ENCODE measurements around the gene RPS27L.

GRCh38 chr15:63200464-63201249, 43.4 kb upstream of the RPS27L start:
- TF ChIP-seq, protein P1, sequence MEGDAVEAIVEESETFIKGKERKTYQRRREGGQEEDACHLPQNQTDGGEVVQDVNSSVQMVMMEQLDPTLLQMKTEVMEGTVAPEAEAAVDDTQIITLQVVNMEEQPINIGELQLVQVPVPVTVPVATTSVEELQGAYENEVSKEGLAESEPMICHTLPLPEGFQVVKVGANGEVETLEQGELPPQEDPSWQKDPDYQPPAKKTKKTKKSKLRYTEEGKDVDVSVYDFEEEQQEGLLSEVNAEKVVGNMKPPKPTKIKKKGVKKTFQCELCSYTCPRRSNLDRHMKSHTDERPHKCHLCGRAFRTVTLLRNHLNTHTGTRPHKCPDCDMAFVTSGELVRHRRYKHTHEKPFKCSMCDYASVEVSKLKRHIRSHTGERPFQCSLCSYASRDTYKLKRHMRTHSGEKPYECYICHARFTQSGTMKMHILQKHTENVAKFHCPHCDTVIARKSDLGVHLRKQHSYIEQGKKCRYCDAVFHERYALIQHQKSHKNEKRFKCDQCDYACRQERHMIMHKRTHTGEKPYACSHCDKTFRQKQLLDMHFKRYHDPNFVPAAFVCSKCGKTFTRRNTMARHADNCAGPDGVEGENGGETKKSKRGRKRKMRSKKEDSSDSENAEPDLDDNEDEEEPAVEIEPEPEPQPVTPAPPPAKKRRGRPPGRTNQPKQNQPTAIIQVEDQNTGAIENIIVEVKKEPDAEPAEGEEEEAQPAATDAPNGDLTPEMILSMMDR (conservative IDR thresholded peaks at IDR 0.05): no peak
- no peak for TF ChIP-seq EZH2 (IDR thresholded peaks at IDR 0.05; ENCODE audit: low read depth)
